ENCODE data around the gene PIK3IP1. TPM values are rescaled to one million over a fixed set of nuclear protein-coding genes. Genes with fewer than 3 reads are reported as not detected.

PIK3IP1 gene
- total and polyA plus RNA-seq, 4 donors = 3.1 to 7.8 (median 6.0) TPM

- peak; percentile 73 for DNase-seq (ENCODE audit: low spot score)
- no peak overlapping the region for H3K4me3 ChIP-seq (ENCODE audit: low read depth in 1 of 3, low read length in 3 of 3)
- peak overlapping the region; percentile 62 to 67 for H3K27ac ChIP-seq (ENCODE audit: low read depth in 1 of 2, low read length in 2 of 2)
- WGBS = 35% methylated on average over 6 of the region's 6 CpGs
- peaks cover 0 to 4% (median 0%) of the 10 kb centered on the region in 4 donors for H3K4me1 ChIP-seq (ENCODE audit: control insufficient read depth in 4 of 4, insufficient read depth in 4 of 4, low read length in 3 of 4)
- H3K36me3 ChIP-seq (ENCODE audit: control insufficient read depth in 4 of 4, insufficient read depth in 3 of 4, low read depth in 1 of 4, low read length in 3 of 4) = no peaks in the 10 kb centered on the region
- H3K9me3 ChIP-seq (ENCODE audit: control insufficient read depth in 4 of 4, low read length in 3 of 4) = peaks cover 0 to 5% (median 1%) of the 10 kb centered on the region in 4 donors
- H3K27me3 ChIP-seq (ENCODE audit: control insufficient read depth in 4 of 4, insufficient read depth in 4 of 4, low read length in 3 of 4) = no peaks in the 10 kb centered on the region
- H3K9ac ChIP-seq (ENCODE audit: low read depth in 1 of 2, low read length in 2 of 2) = peak overlapping the region in 1 of 2 donors; percentile 45
- TF ChIP-seq MAX (IDR thresholded peaks at IDR 0.05) (peak; percentile 60), RXRA (IDR thresholded peaks at IDR 0.05) (peak in 1 of 2 donors; percentile 70), GABPA (IDR thresholded peaks at IDR 0.05 in 1 of 2, conservative IDR thresholded peaks at IDR 0.05 in 1 of 2) (peak in 1 of 2 donors; percentile 41), REST (IDR thresholded peaks at IDR 0.05) (peak; percentile 61), RAD21 (IDR thresholded peaks at IDR 0.05) (peak; percentile 80 to 82), JUND (IDR thresholded peaks at IDR 0.05) (no peak), HNF4A (conservative IDR thresholded peaks at IDR 0.05) (peak; percentile 32 to 57), ATF3 (IDR thresholded peaks at IDR 0.05) (no peak), EGR1 (IDR thresholded peaks at IDR 0.05; ENCODE audit: low read depth in 2 of 2) (no peak), FOXA1 (IDR thresholded peaks at IDR 0.05) (peak; percentile 17), CTCF (IDR thresholded peaks at IDR 0.05; ENCODE audit: low read depth, low read length, missing input control) (peak; percentile 95), TAF1 (conservative IDR thresholded peaks at IDR 0.05) (no peak), NR2F2 (IDR thresholded peaks at IDR 0.05) (no peak), ZBTB33 (IDR thresholded peaks at IDR 0.05) (peak; percentile 63), YY1 (IDR thresholded peaks at IDR 0.05) (peak; percentile 46), SP1 (IDR thresholded peaks at IDR 0.05) (peak; percentile 45), FOXA2 (IDR thresholded peaks at IDR 0.05) (peak; percentile 70), HNF4G (IDR thresholded peaks at IDR 0.05) (no peak)
Observed at GRCh38 chr22:31313366-31314147, 21.3 kb upstream of the PIK3IP1 start.
